ENCODE measurements around the gene C1QTNF2.
A peak's percentile ranks its signal among the peaks of the same experiment; 100 is the strongest.

The C1QTNF2 gene

DNA sequence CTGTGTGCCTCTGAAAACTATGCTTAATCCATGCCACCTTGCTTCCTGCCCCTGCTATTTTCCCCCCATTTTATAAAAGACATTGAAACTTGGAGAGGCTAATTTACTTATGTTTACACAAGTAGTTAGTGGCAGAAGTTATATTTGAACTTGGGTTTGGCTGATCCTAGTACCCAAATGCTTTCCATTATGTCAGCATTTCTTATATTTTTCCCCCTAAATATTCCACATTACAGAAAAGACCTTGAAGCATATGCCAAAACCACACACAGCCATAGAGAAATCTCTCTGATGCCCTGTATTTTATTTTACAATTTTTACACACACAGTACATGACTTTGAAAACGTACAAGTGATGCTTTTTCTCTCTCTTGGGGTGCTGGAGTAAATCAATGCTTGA lies 11.2 kb downstream of the C1QTNF2 start:
- H4K8ac ChIP-seq (ENCODE audit: low read depth, low read length), result no peak overlapping the region
- no CpG with 5 or more reads among the region's 1 CpG for WGBS, 2 donors (ENCODE audit: extremely low coverage in 2 of 2, insufficient read length in 2 of 2, insufficient replicate concordance in 1 of 2)
- no peak overlapping the region for H2BK12ac ChIP-seq (ENCODE audit: low read length)
- H2BK5ac ChIP-seq (ENCODE audit: low read length), result no peak overlapping the region
- H3K4ac ChIP-seq (ENCODE audit: low read length), result no peak overlapping the region
- H3K9me3 ChIP-seq (replicated peaks in 1 of 2; ENCODE audit: control insufficient read depth in 2 of 2, insufficient read depth in 1 of 2, low read depth in 1 of 2, low read length in 2 of 2), result no peaks in the 10 kb centered on the region
- H3K14ac ChIP-seq (ENCODE audit: low read length), result no peak overlapping the region
- no peak overlapping the region for H3K4me3 ChIP-seq (ENCODE audit: low read length in 2 of 2)
- no peak overlapping the region for H4K91ac ChIP-seq (ENCODE audit: low read depth, low read length, poor library complexity)
- no peaks in the 10 kb centered on the region for H3K36me3 ChIP-seq (replicated peaks in 1 of 2; ENCODE audit: control insufficient read depth in 2 of 2, insufficient read depth in 2 of 2, low read length in 2 of 2)
- H3K4me2 ChIP-seq (ENCODE audit: insufficient read depth, low read length, poor library complexity, severe bottlenecking), result no peak overlapping the region
- no peak for DNase-seq (ENCODE audit: low spot score)
- H3K9ac ChIP-seq (ENCODE audit: low read depth, low read length, poor library complexity), result no peak overlapping the region
- H3K4me1 ChIP-seq (ENCODE audit: control insufficient read depth in 2 of 2, insufficient read depth in 1 of 2, low read depth in 1 of 2, low read length in 2 of 2), result peaks cover 7 to 21% of the 10 kb centered on the region in 2 donors
- H3K27me3 ChIP-seq (ENCODE audit: control insufficient read depth in 3 of 3, insufficient read depth in 3 of 3, low read depth in 1 of 3, low read length in 3 of 3), result no peaks in the 10 kb centered on the region
- no peak overlapping the region for H2AFZ ChIP-seq (ENCODE audit: low read length)
- H2AK5ac ChIP-seq (ENCODE audit: low read depth, low read length), result peak overlapping the region; percentile 6
- no peak overlapping the region for H2BK15ac ChIP-seq (ENCODE audit: low read length)
- H3K18ac ChIP-seq (ENCODE audit: low read length), result no peak overlapping the region
- H3K27ac ChIP-seq (replicated peaks; ENCODE audit: low read length), result no peak overlapping the region
- no peaks in the 10 kb centered on the region for H3K79me1 ChIP-seq (ENCODE audit: low read depth, low read length)
- no peak overlapping the region for H2BK120ac ChIP-seq (ENCODE audit: low read depth, low read length)
- H3K23ac ChIP-seq (ENCODE audit: low read depth, low read length, poor library complexity), result no peak overlapping the region

DNA sequence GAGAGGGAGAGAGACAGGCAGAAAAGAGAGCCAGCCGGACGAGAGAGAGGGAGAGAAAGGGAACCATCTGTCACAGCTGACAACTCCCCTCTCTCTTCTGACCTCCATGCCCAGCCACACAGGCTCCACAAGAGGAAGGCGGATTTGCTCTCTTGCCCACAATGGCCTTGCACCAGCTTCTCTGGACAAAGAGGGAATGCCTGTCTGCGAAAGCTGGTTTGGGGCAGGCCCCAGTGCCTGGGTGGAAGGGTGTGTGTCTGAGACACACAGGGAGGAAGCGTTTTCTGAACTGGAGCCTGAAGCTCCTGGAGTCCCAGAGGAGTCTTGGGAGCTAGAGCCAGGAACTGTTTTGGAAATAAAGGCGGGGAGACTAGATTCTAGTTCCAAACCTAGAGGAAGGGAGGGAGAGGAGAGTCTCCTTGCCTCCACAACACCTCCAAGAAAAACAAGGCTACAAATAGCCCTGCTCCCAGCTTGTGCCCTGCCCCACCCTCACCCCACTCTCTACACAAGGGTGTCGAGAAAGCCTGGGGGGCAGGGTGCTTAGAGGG lies 12.5 kb downstream of the C1QTNF2 start:
- H2AFZ ChIP-seq (ENCODE audit: low read length), result peak overlapping the region; percentile 73
- no peak overlapping the region for H3K23ac ChIP-seq (ENCODE audit: low read depth, low read length, poor library complexity)
- no peak overlapping the region for H3K27ac ChIP-seq (replicated peaks; ENCODE audit: low read length)
- H4K91ac ChIP-seq (ENCODE audit: low read depth, low read length, poor library complexity), result no peak overlapping the region
- peaks cover 0 to 12% of the 10 kb centered on the region in 2 donors for H3K4me1 ChIP-seq (ENCODE audit: control insufficient read depth in 2 of 2, insufficient read depth in 1 of 2, low read depth in 1 of 2, low read length in 2 of 2)
- H3K9ac ChIP-seq (ENCODE audit: low read depth, low read length, poor library complexity), result no peak overlapping the region
- no peak overlapping the region for H3K4ac ChIP-seq (ENCODE audit: low read length)
- no peaks in the 10 kb centered on the region for H3K36me3 ChIP-seq (replicated peaks in 1 of 2; ENCODE audit: control insufficient read depth in 2 of 2, insufficient read depth in 2 of 2, low read length in 2 of 2)
- H4K8ac ChIP-seq (ENCODE audit: low read depth, low read length), result no peak overlapping the region
- H3K27me3 ChIP-seq (ENCODE audit: control insufficient read depth in 3 of 3, insufficient read depth in 3 of 3, low read depth in 1 of 3, low read length in 3 of 3), result no peaks in the 10 kb centered on the region
- no peak for DNase-seq (ENCODE audit: low spot score)
- H2BK15ac ChIP-seq (ENCODE audit: low read length), result no peak overlapping the region
- no peak overlapping the region for H3K4me3 ChIP-seq (ENCODE audit: low read length in 2 of 2)
- no peak overlapping the region for H2BK120ac ChIP-seq (ENCODE audit: low read depth, low read length)
- WGBS, 2 donors (ENCODE audit: extremely low coverage in 2 of 2, insufficient read length in 2 of 2, insufficient replicate concordance in 1 of 2), result no CpG with 5 or more reads among the region's 7 CpGs
- no peak overlapping the region for H2BK12ac ChIP-seq (ENCODE audit: low read length)
- no peak overlapping the region for H3K4me2 ChIP-seq (ENCODE audit: insufficient read depth, low read length, poor library complexity, severe bottlenecking)
- no peak overlapping the region for H2AK5ac ChIP-seq (ENCODE audit: low read depth, low read length)
- no peak overlapping the region for H3K18ac ChIP-seq (ENCODE audit: low read length)
- no peak overlapping the region for H2BK5ac ChIP-seq (ENCODE audit: low read length)
- H3K79me1 ChIP-seq (ENCODE audit: low read depth, low read length), result no peaks in the 10 kb centered on the region
- no peak overlapping the region for H3K14ac ChIP-seq (ENCODE audit: low read length)
- no peaks in the 10 kb centered on the region for H3K9me3 ChIP-seq (replicated peaks in 1 of 2; ENCODE audit: control insufficient read depth in 2 of 2, insufficient read depth in 1 of 2, low read depth in 1 of 2, low read length in 2 of 2)

DNA sequence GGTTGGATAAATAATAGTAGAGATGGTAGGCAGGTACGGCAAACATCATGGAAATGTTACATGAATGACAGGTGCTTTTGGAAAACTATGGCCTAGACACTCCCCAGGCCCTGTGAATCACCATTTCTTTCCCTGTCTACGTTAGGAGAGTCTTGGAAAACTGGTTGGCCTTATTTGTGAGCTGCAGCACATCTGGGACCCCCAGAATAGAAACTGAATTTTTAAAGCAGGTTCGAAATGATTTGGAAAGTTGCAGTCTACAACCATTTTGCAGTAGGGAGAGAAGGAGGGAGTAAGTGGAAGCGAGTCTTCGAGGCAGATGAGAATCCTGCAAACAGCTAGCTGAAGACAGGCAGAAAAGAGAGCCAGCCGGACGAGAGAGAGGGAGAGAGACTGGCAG lies 13.0 kb downstream of the C1QTNF2 start:
- H3K18ac ChIP-seq (ENCODE audit: low read length), result no peak overlapping the region
- H3K27me3 ChIP-seq (ENCODE audit: control insufficient read depth in 3 of 3, insufficient read depth in 3 of 3, low read depth in 1 of 3, low read length in 3 of 3), result peaks cover 0 to 2% (median 0%) of the 10 kb centered on the region in 3 experiments
- no peak overlapping the region for H3K4ac ChIP-seq (ENCODE audit: low read length)
- peaks cover 0 to 10% of the 10 kb centered on the region in 2 donors for H3K4me1 ChIP-seq (ENCODE audit: control insufficient read depth in 2 of 2, insufficient read depth in 1 of 2, low read depth in 1 of 2, low read length in 2 of 2)
- no peak overlapping the region for H3K9ac ChIP-seq (ENCODE audit: low read depth, low read length, poor library complexity)
- H4K91ac ChIP-seq (ENCODE audit: low read depth, low read length, poor library complexity), result no peak overlapping the region
- H3K4me2 ChIP-seq (ENCODE audit: insufficient read depth, low read length, poor library complexity, severe bottlenecking), result no peak overlapping the region
- H2BK5ac ChIP-seq (ENCODE audit: low read length), result no peak overlapping the region
- DNase-seq (ENCODE audit: low spot score), result no peak
- no peak overlapping the region for H2BK15ac ChIP-seq (ENCODE audit: low read length)
- H3K23ac ChIP-seq (ENCODE audit: low read depth, low read length, poor library complexity), result no peak overlapping the region
- H3K4me3 ChIP-seq (ENCODE audit: low read length in 2 of 2), result no peak overlapping the region
- no peaks in the 10 kb centered on the region for H3K36me3 ChIP-seq (replicated peaks in 1 of 2; ENCODE audit: control insufficient read depth in 2 of 2, insufficient read depth in 2 of 2, low read length in 2 of 2)
- no peak overlapping the region for H3K27ac ChIP-seq (replicated peaks; ENCODE audit: low read length)
- H3K9me3 ChIP-seq (replicated peaks in 1 of 2; ENCODE audit: control insufficient read depth in 2 of 2, insufficient read depth in 1 of 2, low read depth in 1 of 2, low read length in 2 of 2), result no peaks in the 10 kb centered on the region
- no peak overlapping the region for H2BK12ac ChIP-seq (ENCODE audit: low read length)
- H3K79me1 ChIP-seq (ENCODE audit: low read depth, low read length), result no peaks in the 10 kb centered on the region
- H4K8ac ChIP-seq (ENCODE audit: low read depth, low read length), result no peak overlapping the region
- WGBS, 2 donors (ENCODE audit: extremely low coverage in 2 of 2, insufficient read length in 2 of 2, insufficient replicate concordance in 1 of 2), result no CpG with 5 or more reads among the region's 7 CpGs
- no peak overlapping the region for H2BK120ac ChIP-seq (ENCODE audit: low read depth, low read length)
- H2AK5ac ChIP-seq (ENCODE audit: low read depth, low read length), result no peak overlapping the region
- H2AFZ ChIP-seq (ENCODE audit: low read length), result peak overlapping the region; percentile 73
- H3K14ac ChIP-seq (ENCODE audit: low read length), result no peak overlapping the region

GRCh38 chr5:160356550-160357347 lies 13.7 kb downstream of the C1QTNF2 start:
- Histone ChIP-seq H3K36me3 (replicated peaks in 1 of 2; ENCODE audit: control insufficient read depth in 2 of 2, insufficient read depth in 2 of 2, low read length in 2 of 2) (no peaks in the 10 kb centered on the region), H3K23ac (ENCODE audit: low read depth, low read length, poor library complexity) (no peak overlapping the region), H3K79me1 (ENCODE audit: low read depth, low read length) (no peaks in the 10 kb centered on the region), H3K4me1 (ENCODE audit: control insufficient read depth in 2 of 2, insufficient read depth in 1 of 2, low read depth in 1 of 2, low read length in 2 of 2) (peaks cover 0 to 10% of the 10 kb centered on the region in 2 donors), H3K14ac (ENCODE audit: low read length) (no peak overlapping the region), H2BK15ac (ENCODE audit: low read length) (no peak overlapping the region), H3K27me3 (ENCODE audit: control insufficient read depth in 3 of 3, insufficient read depth in 3 of 3, low read depth in 1 of 3, low read length in 3 of 3) (peaks cover 0 to 2% (median 0%) of the 10 kb centered on the region in 3 experiments), H3K4me3 (ENCODE audit: low read length in 2 of 2) (no peak overlapping the region), H3K18ac (ENCODE audit: low read length) (peak overlapping the region; percentile 45), H2BK12ac (ENCODE audit: low read length) (no peak overlapping the region), H3K27ac (replicated peaks; ENCODE audit: low read length) (no peak overlapping the region), H2AFZ (ENCODE audit: low read length) (peak overlapping the region; percentile 73), H2BK5ac (ENCODE audit: low read length) (no peak overlapping the region), H3K9me3 (replicated peaks in 1 of 2; ENCODE audit: control insufficient read depth in 2 of 2, insufficient read depth in 1 of 2, low read depth in 1 of 2, low read length in 2 of 2) (no peaks in the 10 kb centered on the region), H3K9ac (ENCODE audit: low read depth, low read length, poor library complexity) (no peak overlapping the region), H4K8ac (ENCODE audit: low read depth, low read length) (no peak overlapping the region), H2BK120ac (ENCODE audit: low read depth, low read length) (peak overlapping the region; percentile 1), H3K4me2 (ENCODE audit: insufficient read depth, low read length, poor library complexity, severe bottlenecking) (no peak overlapping the region), H3K4ac (ENCODE audit: low read length) (no peak overlapping the region), H4K91ac (ENCODE audit: low read depth, low read length, poor library complexity) (no peak overlapping the region), H2AK5ac (ENCODE audit: low read depth, low read length) (no peak overlapping the region)
- WGBS, 2 donors (ENCODE audit: extremely low coverage in 2 of 2, insufficient read length in 2 of 2, insufficient replicate concordance in 1 of 2), result no CpG with 5 or more reads among the region's 7 CpGs
- no peak for DNase-seq (ENCODE audit: low spot score)
